ENCODE results near the gene AMPD1. TPM values are rescaled to one million over a fixed set of nuclear protein-coding genes. Genes with fewer than 3 reads are reported as not detected.

The AMPD1 gene
- total RNA-seq, 4 donors from 2014 or later: not detected

DNA sequence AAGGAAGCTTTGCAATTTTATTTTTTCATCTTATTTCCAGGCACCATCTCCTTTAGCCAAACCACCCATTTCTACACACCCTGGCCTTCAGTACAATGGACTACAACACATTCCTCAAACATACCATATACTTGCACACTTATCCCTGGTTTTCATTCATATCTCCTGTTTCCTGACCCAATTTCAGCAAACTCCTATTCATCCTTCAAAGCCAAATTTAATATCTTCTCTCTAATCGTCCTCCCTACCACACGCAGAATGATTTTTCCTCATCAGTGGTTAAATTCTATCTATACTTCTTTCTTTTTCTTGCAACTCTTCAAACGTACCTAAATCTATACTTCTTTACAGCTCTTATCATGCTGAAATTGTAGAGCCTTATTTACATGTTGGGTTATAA is 28.4 kb downstream of the AMPD1 start:
- Histone ChIP-seq H3K27me3 (no peaks in the 10 kb centered on the region), H3K4me1 (peaks cover 0 to 4% of the 10 kb centered on the region in 2 donors), H3K36me3 (no peaks in the 10 kb centered on the region), H3K9me3 (no peaks in the 10 kb centered on the region), H3K27ac (no peak overlapping the region), H3K4me3 (replicated peaks in 1 of 3) (no peak overlapping the region)
- no peak for TF ChIP-seq POLR2A (IDR thresholded peaks at IDR 0.05)
- TF ChIP-seq, protein P1, sequence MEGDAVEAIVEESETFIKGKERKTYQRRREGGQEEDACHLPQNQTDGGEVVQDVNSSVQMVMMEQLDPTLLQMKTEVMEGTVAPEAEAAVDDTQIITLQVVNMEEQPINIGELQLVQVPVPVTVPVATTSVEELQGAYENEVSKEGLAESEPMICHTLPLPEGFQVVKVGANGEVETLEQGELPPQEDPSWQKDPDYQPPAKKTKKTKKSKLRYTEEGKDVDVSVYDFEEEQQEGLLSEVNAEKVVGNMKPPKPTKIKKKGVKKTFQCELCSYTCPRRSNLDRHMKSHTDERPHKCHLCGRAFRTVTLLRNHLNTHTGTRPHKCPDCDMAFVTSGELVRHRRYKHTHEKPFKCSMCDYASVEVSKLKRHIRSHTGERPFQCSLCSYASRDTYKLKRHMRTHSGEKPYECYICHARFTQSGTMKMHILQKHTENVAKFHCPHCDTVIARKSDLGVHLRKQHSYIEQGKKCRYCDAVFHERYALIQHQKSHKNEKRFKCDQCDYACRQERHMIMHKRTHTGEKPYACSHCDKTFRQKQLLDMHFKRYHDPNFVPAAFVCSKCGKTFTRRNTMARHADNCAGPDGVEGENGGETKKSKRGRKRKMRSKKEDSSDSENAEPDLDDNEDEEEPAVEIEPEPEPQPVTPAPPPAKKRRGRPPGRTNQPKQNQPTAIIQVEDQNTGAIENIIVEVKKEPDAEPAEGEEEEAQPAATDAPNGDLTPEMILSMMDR (IDR thresholded peaks at IDR 0.05): no peak
- intact Hi-C loops (cut with DNase I): no loop called here
- 92 to 95% methylated on average over 3 of the region's 3 CpGs for WGBS, 2 donors
- no peak for DNase-seq

DNA sequence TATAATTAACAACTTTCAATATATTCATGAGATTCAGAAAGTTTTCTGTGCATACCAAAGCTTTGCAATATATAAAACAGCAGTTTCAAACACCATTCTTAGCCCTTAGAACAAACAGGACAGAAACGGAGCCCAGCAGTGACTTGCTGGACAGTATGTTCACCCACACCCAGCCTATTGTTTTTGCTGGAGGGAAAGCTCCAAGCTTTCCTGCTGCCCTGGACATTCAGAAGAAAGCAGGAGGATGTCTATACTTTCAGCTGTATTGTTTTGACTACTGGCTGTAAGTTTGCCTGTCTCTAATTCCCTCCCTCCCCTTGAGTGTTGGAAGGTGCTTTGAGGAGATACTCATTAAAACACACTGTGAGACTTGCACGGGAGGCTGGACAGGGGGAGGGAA is 35.1 kb downstream of the AMPD1 start:
- no peak overlapping the region for H3K4me3 ChIP-seq (replicated peaks in 1 of 3)
- H3K4me1 ChIP-seq: peaks cover 7 to 9% of the 10 kb centered on the region in 2 donors
- H3K9me3 ChIP-seq: no peaks in the 10 kb centered on the region
- DNase-seq: peak; percentile 5 to 10
- intact Hi-C loops (cut with DNase I): no loop called here
- no peak overlapping the region for H3K27ac ChIP-seq
- TF ChIP-seq POLR2A (IDR thresholded peaks at IDR 0.05): no peak
- TF ChIP-seq, protein P1 (IDR thresholded peaks at IDR 0.05): no peak
- no peaks in the 10 kb centered on the region for H3K36me3 ChIP-seq
- H3K27me3 ChIP-seq: no peaks in the 10 kb centered on the region
- 9 to 17% methylated on average over 2 of the region's 2 CpGs for WGBS, 2 donors

DNA sequence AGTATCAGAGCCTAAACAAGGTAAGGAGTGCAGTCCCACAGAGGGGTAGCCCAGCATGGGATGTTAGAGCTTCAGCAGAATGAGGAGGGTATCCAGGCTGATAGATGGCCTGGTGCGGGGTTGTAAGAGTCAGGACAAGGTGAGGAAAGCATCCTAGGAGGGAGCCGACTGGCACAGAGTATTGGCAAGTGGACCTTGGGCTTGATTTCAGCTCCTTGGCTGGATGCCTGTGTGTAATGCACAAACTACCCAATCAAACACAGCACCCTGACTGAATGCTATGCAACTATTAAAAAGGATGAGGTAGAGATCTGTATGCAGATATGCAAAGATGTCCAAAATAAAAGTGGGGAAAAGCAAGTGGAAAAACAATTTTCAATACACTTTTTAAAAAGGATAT is 43.5 kb downstream of the AMPD1 start:
- intact Hi-C loops (cut with DNase I): no loop called here

DNA sequence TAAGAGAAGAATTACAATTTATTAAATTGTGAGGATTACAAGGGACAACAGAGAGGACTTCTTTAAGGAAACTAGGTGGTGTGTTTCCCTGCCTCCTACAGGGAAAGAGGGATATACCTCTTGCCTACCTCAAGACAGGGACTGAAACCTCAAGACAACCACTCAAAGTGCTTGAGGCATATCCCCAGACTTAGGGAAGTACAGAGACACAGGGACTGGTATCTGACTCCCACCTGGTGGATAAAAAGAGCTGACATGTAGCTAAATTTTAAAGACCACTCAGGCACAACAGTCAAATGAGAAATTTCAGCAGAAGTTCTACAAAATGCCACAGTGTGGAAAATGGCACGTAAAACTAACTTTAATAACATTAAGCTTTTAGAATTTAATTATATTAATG is 46.8 kb downstream of the AMPD1 start:
- no peak overlapping the region for H3K27ac ChIP-seq
- H3K4me1 ChIP-seq: no peaks in the 10 kb centered on the region
- no peak for DNase-seq
- no peaks in the 10 kb centered on the region for H3K27me3 ChIP-seq
- TF ChIP-seq, protein P1 (IDR thresholded peaks at IDR 0.05): no peak
- TF ChIP-seq POLR2A (IDR thresholded peaks at IDR 0.05): no peak
- no peaks in the 10 kb centered on the region for H3K36me3 ChIP-seq
- no peaks in the 10 kb centered on the region for H3K9me3 ChIP-seq
- intact Hi-C loops (cut with DNase I): no loop called here
- H3K4me3 ChIP-seq (replicated peaks in 1 of 3): no peak overlapping the region
- WGBS, 2 donors: 91 to 100% methylated on average over 1 of the region's 1 CpG

More for the DNA sequence above, 43.5 kb downstream of the AMPD1 start:
- WGBS, 2 donors: 78 to 88% methylated on average over 2 of the region's 2 CpGs
- Histone ChIP-seq H3K27ac (no peak overlapping the region), H3K36me3 (no peaks in the 10 kb centered on the region), H3K4me3 (replicated peaks in 1 of 3) (no peak overlapping the region), H3K27me3 (no peaks in the 10 kb centered on the region), H3K4me1 (no peaks in the 10 kb centered on the region), H3K9me3 (no peaks in the 10 kb centered on the region)
- no peak for DNase-seq
- TF ChIP-seq, protein P1 (IDR thresholded peaks at IDR 0.05): no peak
- no peak for TF ChIP-seq POLR2A (IDR thresholded peaks at IDR 0.05)

DNA sequence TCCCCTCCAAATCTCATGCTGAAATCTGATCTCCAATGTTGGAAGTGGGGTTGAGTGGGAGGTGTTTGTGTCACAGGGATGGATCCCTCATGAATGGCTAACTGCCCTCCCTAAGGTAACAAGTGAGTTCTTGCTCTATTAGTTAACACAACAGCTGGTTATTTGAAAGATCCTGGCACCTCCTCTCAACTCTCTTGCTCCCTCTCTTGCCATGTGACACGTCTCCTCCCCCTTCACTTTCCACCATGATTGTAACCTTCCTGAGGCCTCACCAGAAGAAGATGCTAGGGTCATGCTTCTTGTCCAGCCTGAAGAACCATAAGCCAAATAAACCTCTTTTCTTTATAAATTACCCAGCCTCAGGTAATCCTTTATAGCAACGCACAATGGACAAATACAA is 54.0 kb downstream of the AMPD1 start:
- H3K4me3 ChIP-seq (replicated peaks in 1 of 3): no peak overlapping the region
- H3K4me1 ChIP-seq: no peaks in the 10 kb centered on the region
- no peaks in the 10 kb centered on the region for H3K9me3 ChIP-seq
- no peak for TF ChIP-seq POLR2A (IDR thresholded peaks at IDR 0.05)
- TF ChIP-seq, protein P1 (IDR thresholded peaks at IDR 0.05): no peak
- DNase-seq: no peak
- H3K36me3 ChIP-seq: no peaks in the 10 kb centered on the region
- intact Hi-C loops (cut with DNase I): no loop called here
- H3K27ac ChIP-seq: no peak overlapping the region
- H3K27me3 ChIP-seq: no peaks in the 10 kb centered on the region
- WGBS, 2 donors: 89 to 92% methylated on average over 2 of the region's 2 CpGs
